K562 (cell line): ENCODE measurements around the gene ZNF585A. TPM values are rescaled to one million over a fixed set of nuclear protein-coding genes. Genes with fewer than 3 reads are reported as not detected.
A peak's percentile ranks its signal among the peaks of the same experiment; 100 is the strongest.

Experiments
- BHLHE40 ChIP-seq: IDR thresholded peaks from 2 replicates; pipeline ENCODE4 v1.6.1; 2011; ENCODE audit warnings: low read length, improper control_type of control experiment
- CBX5 ChIP-seq: IDR thresholded peaks from 2 replicates; pipeline ENCODE4 v1.6.1; 2014; ENCODE audit warnings: low read depth, borderline replicate concordance
- ESRRB ChIP-seq: fragments of 250-450 bp; sonication (Bioruptor Pico); IDR thresholded peaks from 2 replicates; pipeline ENCODE4 v1.5.0; 2020; ENCODE audit warnings: mild to moderate bottlenecking, moderate library complexity, borderline replicate concordance
- ETV1 ChIP-seq: fragments of 450-650 bp; conservative IDR thresholded peaks from 2 replicates; pipeline ENCODE4 v1.6.1; 2016; ENCODE audit warnings: missing genetic modification characterization, control low read depth, low read depth, missing compliant biosample characterization
- FOXJ2 ChIP-seq: fragments of 200-800 bp; sonication (Bioruptor generic); IDR thresholded peaks from 2 replicates; pipeline ENCODE4 v1.6.1; 2016; ENCODE audit warnings: missing genetic modification characterization, missing compliant biosample characterization
- HCFC1 ChIP-seq: IDR thresholded peaks from 2 replicates; pipeline ENCODE4 v1.6.1; 2012; ENCODE audit warnings: low read depth, low read length, improper control_type of control experiment
- JUN ChIP-seq, 2 experiments: sonication (generic) in 1 of 2; formaldehyde crosslinking in 1 of 2; IDR thresholded peaks; 2 replicates each; pipeline versions ENCODE4 v1.6.1 to v1.8.0; 2012 to 2022; ENCODE audit warnings: borderline replicate concordance in 2 of 2, mild to moderate bottlenecking in 2 of 2, improper control_type of control experiment in 1 of 2, low read depth in 1 of 2, low read length in 1 of 2, missing genetic modification reagents in 1 of 2
- L3MBTL2 ChIP-seq: fragments of 450-650 bp; IDR thresholded peaks from 2 replicates; pipeline ENCODE4 v1.6.1; 2016; ENCODE audit warnings: mild to moderate bottlenecking, moderate library complexity
- MITF ChIP-seq: IDR thresholded peaks from 2 replicates; pipeline ENCODE4 v1.6.1; 2014; ENCODE audit warnings: antibody characterized with exemption
- NCOA4 ChIP-seq: fragments of 450-650 bp; IDR thresholded peaks from 2 replicates; pipeline ENCODE4 v1.6.1; 2018; ENCODE audit warnings: mild to moderate bottlenecking; ENCODE audit not compliant: partially characterized antibody
- NUFIP1 ChIP-seq: fragments of 450-650 bp; IDR thresholded peaks from 2 replicates; pipeline ENCODE4 v1.6.1; 2018; ENCODE audit not compliant: partially characterized antibody
- PHF20 ChIP-seq: fragments of 450-650 bp; IDR thresholded peaks from 2 replicates; pipeline ENCODE4 v1.6.1; 2018; ENCODE audit not compliant: partially characterized antibody
- ZBTB40 ChIP-seq, 2 experiments: fragments of 450-650 bp in 1 of 2; sonication (generic) in 1 of 2; formaldehyde crosslinking in 1 of 2; IDR thresholded peaks; 2 replicates each; pipeline versions ENCODE4 v1.7.1 to v1.9.0; 2016 to 2022; ENCODE audit warnings: inconsistent platforms in 1 of 2, mild to moderate bottlenecking in 1 of 2, missing genetic modification reagents in 1 of 2
- ZNF253 ChIP-seq: fragments of 250-450 bp; sonication (Bioruptor Pico); conservative IDR thresholded peaks from 2 replicates; pipeline ENCODE4 v1.6.1; 2021; ENCODE audit warnings: mild to moderate bottlenecking
- ZNF589 ChIP-seq: fragments of 200-800 bp; sonication (Bioruptor generic); IDR thresholded peaks from 2 replicates; pipeline ENCODE4 v1.6.1; 2016; ENCODE audit warnings: low read depth, missing genetic modification characterization, missing compliant biosample characterization
- polyA plus RNA-seq, 8 experiments: library from polyadenylated mRNA; depleted of rRNA in 4 of 8; stranded (reverse) in 5 of 8; unstranded in 3 of 8; fragments of >200 nt; fragmentation: Nextera tagmentation in 2 of 8; fragmentation: Illumina TruSeq in 1 of 8; extraction: Ambion mirVana in 2 of 8; extraction: Trizol in 1 of 8; gene quantifications; 2 replicates each; pipeline versions ENCODE4 v1.2.1 to v1.2.3, GENCODE V29; 2011 to 2014; ENCODE audit warnings: inconsistent platforms in 1 of 8, missing spikeins in 1 of 8
- total RNA-seq, 7 experiments: library from RNA; depleted of rRNA in 6 of 7; stranded (reverse); fragments of >200 nt in 6 of 7; fragmentation: Illumina TruSeq in 2 of 7; extraction: Trizol in 2 of 7; gene quantifications; 2 replicates each; pipeline versions ENCODE4 v1.2.1 to v1.2.3, GENCODE V29; 2011 to 2021; ENCODE audit warnings: low replicate concordance in 1 of 7

Gene ZNF585A
- total and polyA plus RNA-seq, 9 of the 15 experiments (the other 6 are each of a cell fraction or from before 2014, with no cell fraction given) = 5.6 to 31.0 (median 8.5) TPM

GRCh38 chr19:37172368-37173366 lies at the start of gene ZNF585A (continued):
- peak; percentile 86 for TF ChIP-seq ZBTB40 (IDR thresholded peaks at IDR 0.05)
- TF ChIP-seq ZBTB40 (CRISPR knock-in tag; IDR thresholded peaks at IDR 0.05) = no peak
- TF ChIP-seq FOXJ2 (tag) = peak; percentile 65; the same call in 1 of the 2 replicates
- TF ChIP-seq BHLHE40 = peak; percentile 40; the same call in 1 of the 2 replicates
- peak; percentile 81 for TF ChIP-seq PHF20
- no peak for TF ChIP-seq NUFIP1
- no peak for TF ChIP-seq ZNF253 (CRISPR knock-in tag)
- no peak for TF ChIP-seq NCOA4
- no peak for TF ChIP-seq ESRRB (CRISPR knock-in tag)
- TF ChIP-seq HCFC1 = peak; percentile 92
- no peak for TF ChIP-seq JUN (IDR thresholded peaks at IDR 0.05; ENCODE audit: borderline replicate concordance, low read depth, low read length)
- TF ChIP-seq JUN (CRISPR knock-in tag; IDR thresholded peaks at IDR 0.05; ENCODE audit: borderline replicate concordance) = no peak
- TF ChIP-seq ETV1 = peak; percentile 82
- peak; percentile 59; the same call in 1 of the 2 replicates for TF ChIP-seq ZNF589 (CRISPR knock-in tag)
- TF ChIP-seq MITF = no peak
- TF ChIP-seq CBX5 = 0 out of 2 replicates have a peak, but pooled peaks have one; percentile 17
- TF ChIP-seq L3MBTL2 = peak; percentile 24; the same call in 1 of the 2 replicates
